ENCODE measurements around the gene RBM26.

GRCh38 chr13:79427265-79427664 is 21.2 kb upstream of the RBM26 start:
- no peak for TF ChIP-seq CTCF (IDR thresholded peaks at IDR 0.05)
- no peak for TF ChIP-seq FOXJ3 (CRISPR knock-in tag; IDR thresholded peaks at IDR 0.05)
- no peak for TF ChIP-seq POLR2AphosphoS5 (IDR thresholded peaks at IDR 0.05; ENCODE audit: low read depth, low read length)
- TF ChIP-seq EP300 (IDR thresholded peaks at IDR 0.05; ENCODE audit: borderline replicate concordance in 1 of 2, low read depth in 1 of 2, low read length in 1 of 2), result no peak
- no peak for TF ChIP-seq MAX (IDR thresholded peaks at IDR 0.05; ENCODE audit: low read depth)
- no peak for TF ChIP-seq REST (IDR thresholded peaks at IDR 0.05; ENCODE audit: low read depth, low read length)
- no peak for TF ChIP-seq GABPA (IDR thresholded peaks at IDR 0.05; ENCODE audit: low read depth)

All from SK-N-SH (cell line).